Measurements from ENCODE around the gene CYBA. TPM values are rescaled to one million over a fixed set of nuclear protein-coding genes. Genes with fewer than 3 reads are reported as not detected.
A peak's percentile ranks its signal among the peaks of the same experiment; 100 is the strongest.

The CYBA gene
- total and polyA plus RNA-seq, 8 donors = 38.0 to 135 (median 68.5) TPM

DNA sequence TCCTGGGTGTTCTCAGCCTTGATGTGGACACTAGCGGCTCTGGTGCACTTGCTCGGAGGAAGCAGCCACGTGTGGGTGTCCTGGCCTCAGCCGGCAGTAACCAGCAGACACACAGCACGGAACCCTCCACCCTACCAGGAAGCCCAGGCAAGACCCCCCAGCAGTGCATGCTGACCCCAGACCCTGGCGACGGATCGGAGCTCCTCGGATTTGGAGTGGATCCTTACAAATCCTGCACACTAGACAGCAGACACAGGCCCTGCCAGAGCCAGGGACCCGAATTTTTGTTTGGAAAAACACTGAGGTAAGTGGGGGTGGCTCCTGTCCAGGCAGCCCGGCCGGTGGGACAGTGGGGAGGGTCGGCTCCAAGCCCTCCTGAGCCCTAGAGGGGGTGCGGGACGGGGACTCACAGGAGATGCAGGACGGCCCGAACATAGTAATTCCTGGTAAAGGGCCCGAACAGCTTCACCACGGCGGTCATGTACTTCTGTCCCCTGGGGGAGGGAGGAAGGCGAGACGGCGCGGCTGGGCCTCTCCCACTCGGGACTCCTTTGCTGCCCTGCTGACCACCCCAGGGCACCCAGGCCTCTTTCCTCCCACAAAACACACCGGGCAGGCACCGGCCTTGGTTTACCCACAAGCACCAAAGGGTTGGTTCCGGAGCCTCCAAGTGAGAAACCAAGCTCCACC, 4.4 kb downstream of the CYBA start:
- H3K9me3 ChIP-seq = no peaks in the 10 kb centered on the region
- ATAC-seq (no peak), DNase-seq (no peak), FAIRE-seq (no peak)
- H3K27ac ChIP-seq = no peak overlapping the region
- intact Hi-C loops (cut with DNase I) = no loop called here
- peaks cover 0 to 9% (median 0%) of the 10 kb centered on the region in 3 donors for H3K4me1 ChIP-seq
- WGBS, 2 donors = 83 to 93% methylated on average over 28 of the region's 28 CpGs
- H3K27me3 ChIP-seq = no peaks in the 10 kb centered on the region
- TF ChIP-seq, protein P1, sequence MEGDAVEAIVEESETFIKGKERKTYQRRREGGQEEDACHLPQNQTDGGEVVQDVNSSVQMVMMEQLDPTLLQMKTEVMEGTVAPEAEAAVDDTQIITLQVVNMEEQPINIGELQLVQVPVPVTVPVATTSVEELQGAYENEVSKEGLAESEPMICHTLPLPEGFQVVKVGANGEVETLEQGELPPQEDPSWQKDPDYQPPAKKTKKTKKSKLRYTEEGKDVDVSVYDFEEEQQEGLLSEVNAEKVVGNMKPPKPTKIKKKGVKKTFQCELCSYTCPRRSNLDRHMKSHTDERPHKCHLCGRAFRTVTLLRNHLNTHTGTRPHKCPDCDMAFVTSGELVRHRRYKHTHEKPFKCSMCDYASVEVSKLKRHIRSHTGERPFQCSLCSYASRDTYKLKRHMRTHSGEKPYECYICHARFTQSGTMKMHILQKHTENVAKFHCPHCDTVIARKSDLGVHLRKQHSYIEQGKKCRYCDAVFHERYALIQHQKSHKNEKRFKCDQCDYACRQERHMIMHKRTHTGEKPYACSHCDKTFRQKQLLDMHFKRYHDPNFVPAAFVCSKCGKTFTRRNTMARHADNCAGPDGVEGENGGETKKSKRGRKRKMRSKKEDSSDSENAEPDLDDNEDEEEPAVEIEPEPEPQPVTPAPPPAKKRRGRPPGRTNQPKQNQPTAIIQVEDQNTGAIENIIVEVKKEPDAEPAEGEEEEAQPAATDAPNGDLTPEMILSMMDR (IDR thresholded peaks at IDR 0.05) = no peak
- H3K36me3 ChIP-seq = no peaks in the 10 kb centered on the region
- H3K4me3 ChIP-seq = no peak overlapping the region

DNA sequence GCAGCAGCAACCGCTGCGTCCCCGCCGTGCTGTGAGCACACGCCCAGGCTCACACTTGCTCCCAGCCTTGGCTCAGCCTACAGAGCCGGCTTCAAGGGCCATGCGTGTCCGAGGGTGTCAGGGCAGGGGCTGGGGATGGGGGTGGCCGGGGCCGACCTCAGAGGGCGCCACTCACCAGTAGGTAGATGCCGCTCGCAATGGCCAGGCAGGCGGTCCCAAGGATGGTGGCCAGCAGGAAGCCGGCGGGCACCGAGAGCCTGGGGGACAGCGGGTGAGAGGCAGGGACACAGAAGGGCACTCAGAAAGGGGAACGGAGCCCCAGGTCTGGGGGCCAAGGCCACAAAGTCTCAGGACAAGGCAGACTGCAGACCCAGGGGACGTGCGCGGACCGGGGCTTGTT, 4.9 kb downstream of the CYBA start:
- TF ChIP-seq, protein P1 (IDR thresholded peaks at IDR 0.05) = no peak
- no peak for DNase-seq
- no peaks in the 10 kb centered on the region for H3K9me3 ChIP-seq

DNA sequence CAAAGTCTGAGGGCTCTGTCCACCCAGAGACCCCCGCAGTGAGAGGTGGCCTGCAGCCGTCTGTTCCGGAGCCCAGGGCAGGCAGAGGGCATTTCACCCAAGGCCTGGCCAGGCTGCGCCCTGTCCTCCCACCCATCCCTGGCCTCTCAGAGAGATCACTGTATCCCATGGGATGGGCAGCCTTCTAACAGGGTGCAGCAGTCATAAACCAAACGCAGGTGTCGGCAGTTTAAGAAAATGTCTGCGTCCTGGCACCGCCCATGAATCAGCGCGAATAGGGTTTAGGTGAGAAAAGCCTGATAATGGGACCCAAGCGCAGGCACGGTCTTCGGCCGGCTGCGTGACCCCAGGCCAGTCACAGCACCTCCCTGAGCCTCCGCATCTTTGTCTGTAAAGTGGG, 5.4 kb downstream of the CYBA start:
- Histone ChIP-seq H3K27ac (no peak overlapping the region), H3K36me3 (no peaks in the 10 kb centered on the region), H3K27me3 (no peaks in the 10 kb centered on the region), H3K9me3 (no peaks in the 10 kb centered on the region), H3K4me1 (peaks cover 0 to 9% (median 0%) of the 10 kb centered on the region in 3 donors), H3K4me3 (no peak overlapping the region)
- WGBS, 2 donors = 94 to 96% methylated on average over 16 of the region's 16 CpGs
- TF ChIP-seq, protein P1 (IDR thresholded peaks at IDR 0.05) = no peak
- no peak for FAIRE-seq
- no peak for DNase-seq
- ATAC-seq = no peak
- intact Hi-C loops (cut with DNase I) = no loop called here

More for the DNA sequence above, 4.9 kb downstream of the CYBA start:
- Histone ChIP-seq H3K27ac (no peak overlapping the region), H3K36me3 (no peaks in the 10 kb centered on the region), H3K4me3 (no peak overlapping the region), H3K4me1 (peaks cover 0 to 9% (median 0%) of the 10 kb centered on the region in 3 donors), H3K27me3 (no peaks in the 10 kb centered on the region)
- 88 to 93% methylated on average over 23 of the region's 23 CpGs for WGBS, 2 donors
- intact Hi-C loops (cut with DNase I) = no loop called here
- ATAC-seq = no peak
- no peak for FAIRE-seq

DNA sequence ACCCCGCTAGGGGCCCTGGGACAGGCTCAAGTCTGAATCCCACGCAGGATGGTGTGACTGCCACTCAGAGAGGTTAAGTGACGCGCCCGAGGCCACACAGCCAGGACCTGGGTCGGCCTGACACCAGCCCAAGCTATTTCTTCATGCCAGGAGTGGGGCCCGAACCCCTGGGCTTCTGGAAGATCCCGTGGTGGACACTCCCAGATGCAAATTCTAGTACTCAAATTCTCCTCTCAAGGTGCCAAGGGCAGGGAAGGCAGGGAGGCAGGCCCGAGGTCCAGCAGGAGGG, 7.3 kb downstream of the CYBA start:
- intact Hi-C loops (cut with DNase I) = no loop called here
- Histone ChIP-seq H3K36me3 (no peaks in the 10 kb centered on the region), H3K27me3 (no peaks in the 10 kb centered on the region), H3K9me3 (no peaks in the 10 kb centered on the region), H3K27ac (no peak overlapping the region), H3K4me1 (peaks cover 0 to under 1% (median 0%) of the 10 kb centered on the region in 3 donors), H3K4me3 (no peak overlapping the region)
- ATAC-seq (no peak), FAIRE-seq (no peak), DNase-seq (peak in 1 of 6 donors; percentile 51)
- TF ChIP-seq, protein P1 (IDR thresholded peaks at IDR 0.05) = no peak
- 86 to 93% methylated on average over 9 of the region's 9 CpGs for WGBS, 2 donors

DNA sequence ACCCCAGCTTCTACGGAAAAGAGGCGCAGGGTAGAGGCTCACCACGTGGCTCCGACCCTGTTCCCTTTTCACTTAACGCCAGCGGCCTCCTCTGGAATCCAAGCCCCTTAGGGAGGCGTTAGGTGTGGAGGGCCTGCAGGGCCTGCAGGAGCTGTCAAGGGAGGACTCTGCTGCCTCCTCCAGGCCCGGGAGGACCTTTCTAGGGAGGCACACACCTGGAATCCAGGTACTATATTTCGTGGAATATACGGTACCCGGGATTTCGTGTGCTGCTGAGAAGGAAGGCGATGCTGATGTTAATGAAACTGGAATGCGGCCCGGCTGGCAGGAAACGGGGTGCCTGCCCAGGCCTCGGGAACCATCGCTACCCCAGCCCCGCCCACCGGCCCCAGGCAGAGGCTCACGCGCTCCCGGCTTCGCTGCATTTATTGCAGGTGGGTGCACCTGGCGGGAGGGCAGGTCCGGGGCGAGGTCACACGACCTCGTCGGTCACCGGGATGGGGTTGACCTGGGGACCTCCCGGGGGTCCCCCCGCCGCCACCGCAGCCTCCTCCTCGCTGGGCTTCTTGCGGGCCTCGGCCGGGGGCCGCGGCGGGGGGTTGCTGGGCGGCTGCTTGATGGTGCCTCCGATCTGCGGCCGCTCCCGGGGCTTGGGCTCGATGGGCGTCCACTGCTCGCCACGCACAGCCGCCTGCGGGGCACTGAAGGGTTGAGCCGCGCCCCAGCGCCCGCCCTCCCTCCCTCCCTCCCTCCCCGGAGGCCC, 7.8 kb downstream of the CYBA start:
- peaks cover 0 to 6% (median 0%) of the 10 kb centered on the region in 3 donors for H3K4me1 ChIP-seq
- no peaks in the 10 kb centered on the region for H3K9me3 ChIP-seq
- no peak for ATAC-seq
- intact Hi-C loops (cut with DNase I) = no loop called here
- no peaks in the 10 kb centered on the region for H3K36me3 ChIP-seq
- TF ChIP-seq, protein P1 (IDR thresholded peaks at IDR 0.05) = no peak
- peak in 1 of 6 donors; percentile 74 for DNase-seq
- H3K4me3 ChIP-seq = no peak overlapping the region
- H3K27me3 ChIP-seq = no peaks in the 10 kb centered on the region
- H3K27ac ChIP-seq = no peak overlapping the region
- no peak for FAIRE-seq
- 90 to 94% methylated on average over 53 to 58 of the region's 58 CpGs for WGBS, 2 donors

All from pancreas (tissue), 10 donors.